GM19238 (cell line): Measurements from ENCODE around the gene GLCE.
"Not testable (repeated sequence)": the region's sequence is repeated elsewhere in the genome, so short reads cannot be mapped to it uniquely, and the experiment has no call there.

ENCODE experiments used
- DNase-seq: peaks from one replicate; pipeline ENCODE4 v3.0.0; 2011; ENCODE audit warnings: low spot score; ENCODE audit not compliant: insufficient read length

The GLCE gene

GRCh38 chr15:69271217-69271616, 110.8 kb downstream of the GLCE start:
- DNase-seq = no peak

DNA sequence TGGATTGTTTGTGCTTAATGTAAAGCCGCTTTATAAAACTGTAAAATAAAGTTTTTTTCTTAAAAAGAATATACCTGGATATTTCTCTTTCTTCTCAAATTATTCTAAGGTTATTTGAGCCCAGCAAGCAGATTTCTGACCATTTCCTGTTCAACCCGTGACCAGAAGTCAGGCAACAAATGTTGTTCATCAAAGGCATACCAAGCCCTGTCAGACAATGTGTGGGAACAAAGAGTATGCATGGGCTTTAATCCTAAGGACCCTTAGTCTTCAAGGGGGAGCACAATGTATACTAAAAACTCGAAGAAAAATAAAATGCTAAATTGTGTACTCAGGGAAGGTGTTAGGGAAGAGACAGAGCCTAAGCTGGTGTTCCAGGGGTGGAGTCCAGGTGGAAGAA, 111.7 kb downstream of the GLCE start:
- DNase-seq = no peak

DNA sequence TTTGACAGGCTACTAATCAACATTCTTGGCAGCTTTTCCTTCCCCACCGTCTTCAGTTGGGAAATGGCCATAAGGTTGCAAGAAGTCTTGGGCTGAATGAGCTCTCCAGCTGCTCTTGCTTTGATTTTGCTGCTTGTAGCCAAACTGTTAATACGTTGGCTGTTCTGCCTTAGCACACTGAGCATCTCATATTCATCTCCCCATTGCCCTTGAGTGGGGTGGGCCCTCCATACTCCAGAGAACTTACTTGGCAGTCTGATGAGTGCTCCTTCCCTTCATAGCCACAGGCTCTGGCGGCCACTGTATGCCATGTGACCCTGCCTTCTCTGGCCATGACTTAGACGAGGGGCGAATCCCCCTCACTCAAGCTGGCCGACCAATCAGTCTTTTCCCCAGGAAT, 112.5 kb downstream of the GLCE start:
- no peak for DNase-seq

DNA sequence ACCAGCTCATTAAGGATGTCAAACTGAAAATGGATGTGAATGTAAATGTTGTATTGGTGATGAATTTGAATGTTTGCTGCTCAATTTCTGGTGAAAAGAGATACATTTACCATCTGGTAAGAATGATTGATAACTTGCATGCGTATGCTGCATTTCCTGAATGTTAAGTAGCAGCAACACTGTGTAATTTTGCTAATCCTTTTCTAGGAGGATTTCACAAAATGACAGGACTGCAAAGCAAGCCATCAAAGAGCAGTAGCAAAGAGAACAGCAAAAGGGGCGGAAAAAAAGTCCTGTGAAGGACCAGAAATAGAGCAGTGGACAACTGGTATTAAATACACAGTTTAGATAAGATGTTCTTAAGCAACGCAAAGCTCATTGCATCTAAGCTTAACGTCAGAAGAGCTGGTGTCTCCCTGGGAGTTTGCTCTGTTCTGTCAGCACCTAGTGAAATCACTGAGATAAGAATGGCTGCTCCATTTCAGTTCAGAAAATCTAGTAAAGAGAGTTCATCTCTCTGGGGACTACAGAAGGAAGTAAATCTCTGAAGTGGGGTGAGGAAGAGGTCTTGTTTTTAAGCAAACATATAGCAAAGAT, 114.7 kb downstream of the GLCE start:
- no peak for DNase-seq

DNA sequence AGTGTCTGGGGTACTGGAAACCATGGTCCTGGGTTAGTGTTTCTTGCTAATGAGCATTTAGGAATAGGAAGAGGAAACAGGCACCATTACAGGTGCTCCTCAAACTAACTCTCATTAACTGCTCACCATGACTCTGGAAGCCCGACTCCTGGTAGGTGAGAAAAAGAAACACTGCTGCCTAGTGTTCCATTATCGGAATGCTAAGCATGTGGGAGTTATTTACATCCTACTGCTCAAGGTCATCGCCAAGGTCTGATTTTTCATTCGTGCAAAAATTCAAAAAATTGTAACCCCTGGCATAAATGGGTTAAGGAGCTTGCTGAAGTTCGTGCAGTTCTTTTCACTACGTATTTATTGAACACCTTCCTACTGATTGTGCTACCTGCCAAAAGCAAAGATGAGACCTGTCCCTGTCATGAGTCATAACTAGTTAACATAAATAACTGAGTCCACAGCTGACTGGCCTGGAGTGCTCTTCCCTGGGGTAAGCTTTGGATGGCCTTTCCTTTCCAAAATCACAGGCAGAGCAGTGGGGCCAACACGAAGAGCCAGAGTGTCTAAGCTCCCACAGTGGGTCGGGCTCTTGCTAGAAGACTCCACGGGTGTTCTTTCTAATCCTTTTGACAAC, 115.6 kb downstream of the GLCE start:
- no peak for DNase-seq

DNA sequence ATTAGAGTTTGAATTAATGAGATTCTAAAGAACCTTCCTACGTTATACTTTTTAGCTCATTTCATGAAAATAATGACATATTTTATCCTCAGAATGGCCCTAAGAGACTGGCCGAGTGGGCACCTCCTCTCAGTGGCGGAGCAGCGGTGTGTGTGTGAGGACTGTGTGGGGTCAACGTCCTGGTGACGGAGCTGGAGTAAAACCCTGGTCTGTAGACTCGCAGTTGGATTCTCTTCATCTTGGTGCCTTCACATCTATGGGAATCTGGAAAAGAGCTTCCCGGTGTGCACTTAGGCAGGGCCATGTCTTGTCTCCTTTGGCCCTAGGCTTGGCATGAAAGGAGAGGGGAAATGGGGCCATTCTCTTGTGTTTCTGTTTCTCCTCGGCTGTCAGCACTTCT, 116.9 kb downstream of the GLCE start:
- no peak for DNase-seq

- no peak for DNase-seq
Measured at GRCh38 chr15:69279636-69280035, 119.2 kb downstream of the GLCE start.

DNA sequence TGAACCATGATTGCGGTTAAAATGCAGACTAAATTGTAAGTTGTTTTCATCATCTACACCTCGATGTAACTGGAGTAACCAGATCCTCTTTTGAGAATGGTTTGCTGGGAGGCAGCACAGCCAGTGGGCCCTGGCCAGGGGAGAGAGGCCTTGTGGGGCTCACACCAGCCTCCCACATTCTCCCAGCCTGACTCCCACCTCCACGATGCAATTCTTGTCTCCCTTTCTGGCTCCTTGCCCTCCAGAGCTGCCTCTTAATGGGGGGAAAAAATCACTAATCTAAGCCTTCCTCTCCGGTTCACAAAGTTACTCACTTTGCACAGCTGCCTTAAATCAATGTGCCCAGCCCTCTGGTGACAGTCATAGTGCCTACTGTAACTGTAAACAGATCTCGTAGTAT, 120.3 kb downstream of the GLCE start:
- DNase-seq = no peak

GRCh38 chr15:69282104-69282743, 121.8 kb downstream of the GLCE start:
- no peak for DNase-seq

DNA sequence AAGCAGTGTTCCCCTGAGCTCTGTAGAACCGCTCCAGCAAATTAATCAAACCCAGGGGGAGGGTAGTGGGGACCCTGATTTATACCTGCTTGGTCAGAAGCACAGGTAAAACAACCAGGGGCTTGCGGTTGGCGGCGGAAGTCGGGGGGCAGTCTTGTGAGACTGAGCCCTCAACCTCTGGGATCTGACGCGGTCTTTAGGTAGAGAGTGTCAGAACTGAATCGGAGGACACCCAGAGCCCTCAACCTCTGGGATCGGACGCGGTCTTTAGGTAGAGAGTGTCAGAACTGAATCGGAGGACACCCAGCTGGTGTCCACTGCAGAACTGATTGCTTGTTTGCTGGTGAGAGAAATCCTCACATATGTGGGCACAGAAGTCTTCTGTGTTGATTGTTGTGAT, 125.4 kb downstream of the GLCE start:
- no peak for DNase-seq

DNA sequence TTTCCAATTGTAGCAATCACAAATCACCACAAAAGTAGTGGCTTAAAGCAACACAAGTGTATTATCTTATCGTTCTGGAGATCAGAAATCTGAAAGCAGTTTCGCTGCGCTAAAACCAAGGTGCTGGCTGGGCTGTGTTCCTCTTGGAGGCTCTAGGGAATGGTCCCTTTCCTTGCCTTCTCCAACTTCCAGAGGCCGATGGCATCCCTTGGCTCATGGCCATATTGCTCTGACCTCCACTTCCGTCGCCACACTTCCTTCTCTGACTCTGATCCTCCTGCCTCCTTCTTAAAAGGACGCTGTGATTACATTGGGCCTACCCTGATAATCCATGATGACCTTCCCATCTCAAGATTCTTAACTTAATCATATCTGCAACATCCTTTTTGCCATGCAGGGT, 127.6 kb downstream of the GLCE start:
- DNase-seq = no peak

GRCh38 chr15:69288531-69289341, 128.3 kb downstream of the GLCE start:
- no peak for DNase-seq

DNA sequence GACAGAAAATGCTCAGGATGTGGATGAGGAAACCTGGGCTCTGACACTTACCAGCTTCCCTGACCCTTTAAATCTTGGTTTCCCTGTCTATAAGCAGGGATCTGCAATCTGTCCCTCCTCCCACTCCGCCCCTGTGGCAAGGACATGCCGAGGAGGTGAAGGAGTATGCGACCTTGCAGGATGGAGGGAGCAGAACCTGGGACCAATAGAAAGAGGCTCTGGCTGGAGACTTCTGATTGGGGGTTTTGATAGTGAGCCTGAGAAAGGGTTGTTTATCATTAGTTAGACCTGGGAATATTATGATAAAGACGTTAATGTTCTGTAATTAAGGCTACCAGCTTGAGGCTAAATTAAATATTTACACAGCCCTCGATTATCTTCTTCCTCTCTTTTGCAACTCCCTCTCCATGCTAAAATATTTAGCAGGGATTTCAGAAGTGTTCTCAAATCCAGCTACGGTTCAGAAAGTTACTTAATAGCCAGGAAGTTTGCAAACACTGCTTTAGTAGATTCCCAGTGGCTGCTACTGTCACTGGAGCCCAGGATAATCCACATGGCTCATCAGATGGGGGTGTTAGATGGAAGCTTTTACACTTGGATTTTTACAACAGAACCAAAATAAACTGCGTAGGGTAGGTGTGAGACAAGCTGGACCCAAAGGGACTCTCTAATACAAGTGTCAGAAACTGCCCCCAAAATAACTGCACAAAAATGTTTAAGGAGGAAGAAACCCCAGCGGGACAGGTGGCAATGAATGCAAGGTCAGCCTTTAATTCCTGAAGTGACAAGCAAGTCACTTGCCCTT, 129.1 kb downstream of the GLCE start:
- DNase-seq = no peak

GRCh38 chr15:69290346-69291164, 130.1 kb downstream of the GLCE start:
- DNase-seq = no peak

- not testable (repeated sequence) for DNase-seq
Measured at GRCh38 chr15:69291651-69292050, 131.2 kb downstream of the GLCE start.

GRCh38 chr15:69292826-69293420, 132.5 kb downstream of the GLCE start:
- no peak for DNase-seq

- DNase-seq = no peak
Measured at GRCh38 chr15:69293741-69294615, 133.5 kb downstream of the GLCE start.

GRCh38 chr15:69296606-69297005, 136.2 kb downstream of the GLCE start:
- DNase-seq = no peak
